ENCODE results near the gene ADRA2C.

ADRA2C gene

DNA sequence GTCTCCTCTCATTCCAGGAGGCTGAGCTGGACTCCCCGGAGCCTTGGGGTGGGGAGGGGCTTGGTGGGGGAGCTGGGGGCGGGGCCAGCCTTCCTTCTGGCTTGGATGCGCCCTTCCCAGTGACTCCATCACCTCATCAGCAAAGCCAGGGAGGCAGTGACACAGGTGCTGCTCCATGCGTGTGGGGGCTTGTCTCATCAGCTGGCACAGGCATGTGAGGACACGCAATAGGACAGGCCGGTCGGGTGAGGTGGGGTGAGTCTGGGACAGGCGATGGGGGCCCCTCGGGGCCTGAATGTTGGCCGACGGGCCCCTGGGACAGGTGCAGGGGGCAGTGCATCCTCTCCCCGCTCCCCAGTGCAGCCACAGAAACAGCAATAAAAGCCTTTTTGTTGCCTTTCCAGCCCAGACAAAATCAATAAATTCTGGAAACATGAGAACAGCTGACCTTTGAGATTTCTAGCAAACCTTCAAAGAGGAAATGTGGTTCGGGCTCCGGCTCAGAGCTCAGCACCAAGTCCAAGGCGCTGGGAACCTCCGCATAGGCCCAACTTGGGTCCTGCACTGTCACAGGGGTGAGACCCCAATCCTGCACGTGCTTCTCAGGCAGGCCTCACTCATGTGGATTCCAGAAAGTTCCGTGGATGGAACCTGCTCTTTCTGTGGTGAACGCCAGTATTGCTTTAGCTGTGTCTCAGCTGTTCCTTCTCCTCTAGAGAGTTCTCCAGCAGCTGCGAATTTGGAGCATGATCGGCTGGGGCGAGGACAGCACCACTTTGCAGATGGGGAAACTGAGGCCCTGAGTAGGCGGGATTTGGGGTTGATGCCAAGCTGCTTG is 18.5 kb downstream of the ADRA2C start:
- H3K9ac ChIP-seq = no peak overlapping the region
- H3K4me2 ChIP-seq (ENCODE audit: low read length) = no peak overlapping the region
- H3K4me1 ChIP-seq = peaks cover 4% of the 10 kb centered on the region
- no peaks in the 10 kb centered on the region for H3K9me3 ChIP-seq (ENCODE audit: control insufficient read depth, low read length)
- no peaks in the 10 kb centered on the region for H3K36me3 ChIP-seq (ENCODE audit: control insufficient read depth, insufficient read depth, low read length)
- H3K27ac ChIP-seq = no peak overlapping the region
- H3K27me3 ChIP-seq (ENCODE audit: control insufficient read depth, insufficient read depth, low read length) = no peaks in the 10 kb centered on the region
- H2AFZ ChIP-seq = no peak overlapping the region
- H3K79me2 ChIP-seq = no peaks in the 10 kb centered on the region
- TF ChIP-seq, protein P1, sequence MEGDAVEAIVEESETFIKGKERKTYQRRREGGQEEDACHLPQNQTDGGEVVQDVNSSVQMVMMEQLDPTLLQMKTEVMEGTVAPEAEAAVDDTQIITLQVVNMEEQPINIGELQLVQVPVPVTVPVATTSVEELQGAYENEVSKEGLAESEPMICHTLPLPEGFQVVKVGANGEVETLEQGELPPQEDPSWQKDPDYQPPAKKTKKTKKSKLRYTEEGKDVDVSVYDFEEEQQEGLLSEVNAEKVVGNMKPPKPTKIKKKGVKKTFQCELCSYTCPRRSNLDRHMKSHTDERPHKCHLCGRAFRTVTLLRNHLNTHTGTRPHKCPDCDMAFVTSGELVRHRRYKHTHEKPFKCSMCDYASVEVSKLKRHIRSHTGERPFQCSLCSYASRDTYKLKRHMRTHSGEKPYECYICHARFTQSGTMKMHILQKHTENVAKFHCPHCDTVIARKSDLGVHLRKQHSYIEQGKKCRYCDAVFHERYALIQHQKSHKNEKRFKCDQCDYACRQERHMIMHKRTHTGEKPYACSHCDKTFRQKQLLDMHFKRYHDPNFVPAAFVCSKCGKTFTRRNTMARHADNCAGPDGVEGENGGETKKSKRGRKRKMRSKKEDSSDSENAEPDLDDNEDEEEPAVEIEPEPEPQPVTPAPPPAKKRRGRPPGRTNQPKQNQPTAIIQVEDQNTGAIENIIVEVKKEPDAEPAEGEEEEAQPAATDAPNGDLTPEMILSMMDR (IDR thresholded peaks at IDR 0.05) = no peak
- H3K4me3 ChIP-seq (ENCODE audit: low read depth, low read length) = no peak overlapping the region

DNA sequence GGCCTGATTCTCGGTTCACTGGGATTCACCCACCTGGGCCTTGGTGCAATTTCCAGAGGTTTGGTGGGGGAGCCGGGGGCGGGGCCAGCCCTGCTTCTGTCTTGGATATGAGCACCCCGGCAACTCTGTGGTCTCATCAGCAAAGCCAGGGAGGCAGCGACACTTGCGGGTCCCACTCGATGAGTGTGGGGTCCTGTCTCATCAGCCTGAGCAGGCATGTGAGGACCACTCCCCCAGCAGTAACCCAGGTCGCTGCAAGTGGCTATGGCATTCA is 19.0 kb downstream of the ADRA2C start:
- Histone ChIP-seq H3K4me1 (peaks cover 4% of the 10 kb centered on the region), H3K79me2 (no peaks in the 10 kb centered on the region), H3K27me3 (ENCODE audit: control insufficient read depth, insufficient read depth, low read length) (no peaks in the 10 kb centered on the region), H3K9ac (no peak overlapping the region), H2AFZ (no peak overlapping the region), H3K36me3 (ENCODE audit: control insufficient read depth, insufficient read depth, low read length) (no peaks in the 10 kb centered on the region), H3K27ac (no peak overlapping the region), H3K9me3 (ENCODE audit: control insufficient read depth, low read length) (no peaks in the 10 kb centered on the region), H3K4me2 (ENCODE audit: low read length) (no peak overlapping the region), H3K4me3 (ENCODE audit: low read depth, low read length) (no peak overlapping the region)
- TF ChIP-seq, protein P1 (IDR thresholded peaks at IDR 0.05) = no peak

DNA sequence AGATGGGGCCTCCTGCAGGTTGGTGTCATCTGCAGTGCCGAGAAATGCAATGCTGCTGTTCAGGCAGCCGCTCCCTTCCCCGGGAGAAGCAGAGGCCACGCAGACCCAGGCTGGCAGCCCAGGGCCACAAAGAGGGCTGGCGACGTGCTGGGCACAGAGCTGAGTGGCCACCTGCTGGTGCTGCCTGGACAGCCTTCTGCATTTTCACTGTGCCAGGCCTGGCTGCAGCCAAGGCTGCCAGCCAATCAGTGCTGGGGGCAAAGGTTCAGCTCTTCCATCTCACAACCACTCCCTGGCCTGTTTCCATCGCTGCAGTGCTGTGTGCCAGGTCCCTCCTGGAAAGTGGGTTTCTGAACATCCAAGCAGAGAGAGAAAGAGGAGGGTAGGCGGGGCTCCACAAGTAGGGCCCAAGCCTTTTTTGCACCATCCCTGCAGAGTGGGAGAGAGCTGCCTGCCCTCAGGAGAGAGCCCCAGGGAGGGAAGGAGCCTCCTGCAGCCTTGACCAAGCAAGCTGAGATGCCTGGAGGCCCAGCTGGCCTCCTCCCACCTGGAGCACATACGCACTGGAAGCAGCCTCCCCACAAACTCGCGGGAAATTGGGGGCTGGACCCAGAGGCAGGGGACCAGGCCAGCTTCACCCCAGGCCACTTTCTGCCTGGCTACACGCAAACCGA is 20.1 kb downstream of the ADRA2C start:
- H3K4me1 ChIP-seq = no peaks in the 10 kb centered on the region
- H3K9me3 ChIP-seq (ENCODE audit: control insufficient read depth, low read length) = no peaks in the 10 kb centered on the region
- no peak overlapping the region for H3K27ac ChIP-seq
- no peaks in the 10 kb centered on the region for H3K27me3 ChIP-seq (ENCODE audit: control insufficient read depth, insufficient read depth, low read length)
- no peaks in the 10 kb centered on the region for H3K79me2 ChIP-seq
- H3K4me2 ChIP-seq (ENCODE audit: low read length) = no peak overlapping the region
- TF ChIP-seq, protein P1 (IDR thresholded peaks at IDR 0.05) = peak; percentile 20
- H3K9ac ChIP-seq = no peak overlapping the region
- H2AFZ ChIP-seq = no peak overlapping the region
- no peak overlapping the region for H3K4me3 ChIP-seq (ENCODE audit: low read depth, low read length)
- no peaks in the 10 kb centered on the region for H3K36me3 ChIP-seq (ENCODE audit: control insufficient read depth, insufficient read depth, low read length)

DNA sequence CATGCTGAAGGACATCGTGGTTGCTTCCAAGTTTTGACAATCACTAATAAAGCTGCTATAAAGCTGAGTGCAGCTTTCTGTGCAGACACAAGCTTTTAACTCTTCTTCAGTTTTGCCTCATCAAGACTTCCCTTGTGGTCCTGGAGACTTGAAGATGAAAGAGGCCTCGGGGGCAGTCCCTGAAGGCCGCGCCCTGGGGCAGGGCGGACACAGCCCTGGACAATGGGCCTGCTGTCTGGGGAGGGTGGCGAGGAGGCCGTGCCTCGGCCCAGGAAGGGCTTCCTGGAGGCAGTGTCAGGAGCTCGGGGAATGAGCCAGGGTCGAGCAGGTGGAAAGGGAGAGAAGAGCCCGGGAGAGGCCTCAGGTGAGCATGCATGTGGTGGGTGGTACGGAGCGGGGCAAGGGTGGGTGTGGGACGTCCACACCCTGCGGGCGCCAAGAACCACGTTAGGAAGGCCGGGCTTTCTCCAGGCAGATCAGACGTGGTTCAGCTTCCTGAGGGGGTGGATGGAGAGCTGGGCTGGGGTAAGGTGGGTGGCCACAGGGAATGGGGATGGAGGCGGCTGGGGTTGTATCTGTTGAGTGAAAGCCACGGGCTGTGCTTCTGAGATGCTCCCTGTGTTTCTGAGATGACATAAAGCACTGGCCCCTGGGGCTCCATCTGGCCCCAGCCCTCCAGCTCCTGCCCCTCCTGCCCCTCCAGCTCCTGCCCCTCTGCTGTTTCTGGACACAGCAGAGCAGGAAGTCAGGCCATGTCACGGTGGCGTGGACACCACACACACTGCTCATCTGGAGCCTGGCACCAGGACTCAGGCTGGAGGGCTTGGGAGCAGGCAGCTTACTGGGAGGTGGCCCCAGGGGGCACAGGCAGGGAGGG is 21.5 kb downstream of the ADRA2C start:
- Histone ChIP-seq H3K27me3 (ENCODE audit: control insufficient read depth, insufficient read depth, low read length) (no peaks in the 10 kb centered on the region), H3K27ac (no peak overlapping the region), H3K9me3 (ENCODE audit: control insufficient read depth, low read length) (no peaks in the 10 kb centered on the region), H3K79me2 (no peaks in the 10 kb centered on the region), H3K36me3 (ENCODE audit: control insufficient read depth, insufficient read depth, low read length) (no peaks in the 10 kb centered on the region), H3K9ac (no peak overlapping the region), H3K4me2 (ENCODE audit: low read length) (no peak overlapping the region), H3K4me1 (no peaks in the 10 kb centered on the region), H2AFZ (no peak overlapping the region), H3K4me3 (ENCODE audit: low read depth, low read length) (no peak overlapping the region)
- TF ChIP-seq, protein P1 (IDR thresholded peaks at IDR 0.05) = no peak

All from parathyroid adenoma (tissue), 2 donors.